Anterior cingulate cortex (tissue), 58 donors: ENCODE data around the gene USH1C.

Experiments used
- DNase-seq, 58 donors: peaks; one replicate each; lab custom pipeline; 2025; lab: John Stamatoyannopoulos, UW

Gene USH1C

DNA sequence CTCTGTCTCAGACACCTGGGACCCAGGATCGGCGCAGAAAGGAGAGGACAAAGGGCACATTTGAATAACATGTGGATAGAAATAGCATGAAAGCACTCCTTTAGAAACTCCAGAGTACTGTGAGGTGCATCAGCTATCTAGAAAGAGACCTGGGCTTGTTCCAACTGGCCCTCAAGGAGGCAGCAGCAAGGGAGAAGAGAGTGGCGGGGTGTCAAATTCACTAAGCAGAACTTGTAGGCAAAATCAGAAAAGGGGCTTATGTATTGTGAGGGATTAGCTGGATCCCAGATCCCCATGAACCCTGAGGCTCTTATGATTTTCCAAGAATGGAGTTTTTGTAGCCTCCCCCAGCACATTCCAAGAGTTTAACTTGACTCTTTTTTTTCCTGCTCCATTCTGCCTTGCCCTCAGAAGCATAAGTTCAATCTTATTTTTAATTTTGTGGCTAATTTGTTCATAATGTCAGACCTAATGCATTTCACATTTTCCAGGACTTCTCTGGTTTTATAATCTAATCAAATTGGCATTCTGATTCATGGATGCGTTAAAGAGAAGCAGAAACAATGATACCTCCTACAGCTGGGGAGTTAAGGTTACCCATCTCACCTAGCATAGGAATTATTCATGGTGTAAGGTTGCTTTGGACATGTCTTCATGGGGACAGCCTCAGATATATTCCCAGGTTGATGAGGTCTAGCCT lies 33.6 kb downstream of the USH1C start:
- no peak for DNase-seq

DNA sequence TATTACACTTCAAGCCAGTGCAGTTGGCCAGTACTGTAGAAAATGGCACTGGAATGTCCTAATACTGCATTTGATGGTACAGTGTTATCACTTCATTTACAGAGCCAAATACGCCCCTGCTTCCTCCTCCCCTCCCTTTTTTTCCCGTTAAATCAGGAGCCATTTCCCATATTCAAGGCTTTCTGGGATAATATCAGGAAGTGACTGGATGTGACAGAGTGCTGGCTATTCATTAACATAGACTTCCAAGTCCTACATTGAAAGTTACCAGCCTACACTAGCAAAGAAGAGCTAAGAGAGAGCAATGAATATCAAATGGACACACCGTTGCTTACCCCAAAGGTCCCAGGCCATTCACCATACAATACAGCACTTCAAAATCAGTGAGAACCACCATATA lies 35.4 kb downstream of the USH1C start:
- DNase-seq = no peak

DNA sequence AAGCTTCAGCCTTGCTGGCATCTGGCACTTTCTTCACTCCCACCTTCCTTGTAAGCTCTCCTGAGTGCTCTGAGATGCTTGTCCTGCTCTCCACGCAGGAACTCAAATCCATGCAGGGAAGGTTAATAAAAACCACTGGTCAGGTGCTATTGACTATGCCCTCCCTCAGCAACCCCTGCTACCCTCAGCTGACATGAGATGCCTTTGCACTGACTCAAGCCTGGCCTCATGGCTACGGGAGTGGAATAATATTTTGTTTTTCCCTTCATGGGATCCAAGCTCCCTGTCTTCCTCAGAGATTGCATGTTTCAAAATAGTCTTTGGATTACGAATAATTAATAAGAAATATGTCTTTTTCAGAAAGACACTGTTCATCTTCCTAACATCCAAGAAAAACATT lies 35.9 kb downstream of the USH1C start:
- DNase-seq = no peak

DNA sequence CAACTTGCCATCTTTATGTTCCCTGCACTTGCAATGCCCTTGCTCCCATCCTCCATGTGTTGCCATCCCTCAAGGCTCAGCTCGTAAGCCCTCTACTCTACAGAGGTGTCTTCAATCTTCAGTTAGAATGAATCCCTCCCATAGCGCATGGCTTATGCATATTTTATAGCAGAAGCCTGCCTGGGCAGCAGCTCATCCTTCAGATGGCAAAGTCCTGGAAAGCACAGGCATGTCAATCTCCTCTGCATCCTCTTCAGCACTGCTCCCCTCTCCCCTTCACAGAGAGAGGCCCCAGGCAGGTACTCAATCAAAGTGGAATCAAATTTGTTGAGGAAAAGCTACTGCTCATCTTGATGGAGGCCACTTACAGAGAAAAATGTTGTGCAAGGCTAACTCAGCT lies 36.4 kb downstream of the USH1C start:
- no peak for DNase-seq

DNA sequence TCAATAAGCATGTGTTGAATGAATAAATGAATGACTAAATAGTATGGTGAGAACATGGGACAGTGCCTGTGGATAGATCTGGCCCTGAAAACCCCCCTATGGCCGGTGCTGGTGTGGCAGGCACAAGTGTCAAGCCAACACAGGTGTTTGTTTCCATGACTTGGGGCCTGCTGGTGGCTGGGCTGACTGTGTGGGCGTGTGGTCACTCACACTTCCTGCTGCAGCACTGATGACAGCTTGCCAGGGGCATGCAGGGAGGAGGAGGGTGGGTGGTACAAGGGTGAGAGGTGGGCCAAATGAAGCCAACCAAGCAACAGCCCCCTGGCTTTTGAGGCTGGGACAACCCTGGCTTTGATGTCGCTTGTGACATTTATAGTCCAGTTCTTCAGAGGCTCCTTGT lies 37.3 kb downstream of the USH1C start:
- no peak for DNase-seq

DNA sequence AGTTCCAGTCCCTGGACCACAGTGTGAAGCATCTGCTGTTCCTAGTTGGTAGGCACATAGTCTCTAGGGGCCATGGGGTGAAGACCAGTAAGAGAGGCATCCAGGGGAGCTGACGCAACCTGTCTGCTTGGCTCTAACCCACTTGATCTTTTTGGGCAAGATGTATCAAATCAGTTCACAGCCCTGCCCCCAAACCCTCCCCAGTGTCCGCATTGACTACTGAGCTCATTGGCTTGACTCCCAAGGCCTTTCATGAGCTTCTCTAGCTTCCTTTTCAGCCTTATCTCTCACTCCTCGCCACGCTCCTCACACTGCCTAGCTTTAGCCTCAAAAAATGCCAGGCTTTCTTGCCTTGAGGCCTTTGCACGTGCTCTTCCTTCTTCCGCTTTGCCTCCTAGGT lies 37.9 kb downstream of the USH1C start:
- DNase-seq = no peak

DNA sequence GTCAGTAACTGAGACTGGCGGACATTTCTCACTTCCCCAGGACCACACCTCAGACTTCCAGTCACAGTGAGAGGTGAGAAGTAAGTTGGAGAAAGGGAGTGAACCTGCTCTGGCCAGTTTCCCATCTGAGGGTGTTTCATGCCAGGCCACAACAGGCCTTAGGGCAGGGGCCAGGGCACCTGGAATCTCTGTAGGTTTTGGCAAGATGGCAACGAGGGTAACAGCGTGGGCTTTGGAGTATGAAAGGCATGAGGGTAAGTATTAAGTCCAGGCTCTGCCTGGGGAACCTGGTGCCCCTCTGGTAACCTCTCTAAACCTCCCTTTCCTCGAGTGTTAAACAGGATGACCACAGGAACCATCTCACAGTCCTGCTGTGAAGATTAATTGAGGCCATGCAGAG lies 39.1 kb downstream of the USH1C start:
- no peak for DNase-seq

DNA sequence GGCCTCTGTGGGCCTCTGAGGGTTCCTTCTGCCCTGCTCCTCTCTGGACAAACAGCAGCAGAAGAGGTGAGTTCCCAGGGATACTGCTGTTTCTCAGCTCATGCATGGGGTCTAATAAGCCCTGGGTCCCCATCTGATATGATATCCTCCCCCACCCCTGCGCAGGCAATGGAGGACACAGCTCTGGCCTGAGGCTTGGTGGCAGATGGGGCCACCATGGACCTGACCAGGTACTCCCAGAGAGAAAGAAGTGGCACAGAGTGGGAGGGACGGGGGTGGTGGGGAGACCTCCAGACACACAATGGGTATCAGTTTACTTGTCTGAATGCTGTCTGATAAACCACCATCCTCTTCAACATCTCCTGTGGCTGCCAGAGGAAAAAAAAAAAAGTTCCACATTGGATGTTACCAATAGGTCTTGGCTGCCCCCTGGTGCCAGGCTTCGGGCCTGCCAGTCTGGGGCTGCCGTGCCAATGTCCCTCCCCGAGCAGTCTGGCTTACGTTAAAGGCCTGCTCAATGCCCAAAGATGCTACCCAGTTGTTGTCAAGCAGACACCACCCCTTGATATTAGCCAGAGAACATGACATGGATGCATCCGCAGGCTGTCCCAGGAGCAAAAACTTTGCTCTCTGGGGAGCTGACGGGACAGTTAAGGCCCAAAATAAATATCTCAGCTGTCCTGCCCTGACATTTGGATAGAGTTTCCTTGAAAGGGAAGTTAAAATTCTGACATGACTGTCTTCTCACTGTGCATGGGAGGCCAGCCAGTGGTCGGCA lies 39.7 kb downstream of the USH1C start:
- DNase-seq = peak in 56 of 58 donors; percentile 4 to 87 (median 64)

DNA sequence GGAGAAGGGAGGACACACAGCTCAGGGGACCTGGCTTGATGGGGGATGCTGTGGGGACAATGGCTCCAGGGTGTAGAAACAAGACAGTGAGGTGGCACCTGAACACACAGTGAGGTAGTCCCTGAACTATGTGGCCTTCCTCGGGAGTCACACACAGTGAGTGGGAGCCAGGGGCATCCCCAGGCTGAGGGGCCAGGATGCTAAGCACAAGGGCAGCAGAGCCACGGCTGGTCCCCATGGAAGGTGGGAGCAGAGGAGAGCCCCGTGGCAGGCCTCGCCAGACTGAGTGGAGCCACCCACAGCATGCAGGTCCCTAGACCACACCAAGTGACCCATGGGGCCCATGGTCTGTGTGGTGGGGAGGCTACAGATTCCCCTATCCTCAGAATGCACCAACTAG lies 41.6 kb downstream of the USH1C start:
- no peak for DNase-seq

DNA sequence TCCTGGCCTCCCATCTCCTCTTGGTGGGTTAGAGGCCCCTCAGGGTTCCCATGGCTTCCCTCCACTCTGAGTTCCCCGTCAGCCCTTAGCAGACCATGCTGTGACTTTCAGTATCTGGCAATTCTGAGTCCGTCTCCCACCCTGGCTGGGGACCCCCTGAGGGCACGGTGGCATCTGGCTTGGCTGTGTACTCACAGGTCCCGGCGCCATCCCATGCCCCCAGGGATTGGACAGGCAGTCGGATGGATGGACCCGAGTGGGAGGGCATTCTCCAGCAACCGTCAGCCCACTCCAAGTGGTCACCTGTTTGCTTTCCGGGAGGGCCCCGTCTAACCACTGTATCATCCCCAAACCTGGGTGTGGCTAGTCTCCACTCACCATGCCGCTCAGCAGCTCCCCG lies 43.5 kb downstream of the USH1C start:
- DNase-seq = no peak

DNA sequence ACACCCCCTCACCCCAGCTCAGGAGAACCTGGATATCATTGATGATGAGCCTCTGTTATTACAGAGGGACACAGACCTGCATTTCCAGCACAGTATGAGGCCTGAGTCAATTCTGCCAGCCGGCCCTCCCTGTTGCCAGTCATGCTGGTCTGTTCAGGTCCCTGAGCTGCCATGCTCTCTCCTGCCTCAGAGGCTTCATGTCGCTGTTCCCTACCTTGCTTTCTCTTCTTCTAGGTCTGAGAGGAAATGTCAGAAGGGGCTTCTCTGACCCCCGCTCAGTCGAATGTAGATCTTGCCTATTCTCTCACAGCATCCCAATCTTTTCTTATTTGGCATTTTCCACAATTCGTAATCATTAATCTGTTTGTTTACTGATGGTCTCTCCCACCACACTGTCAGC lies 45.7 kb downstream of the USH1C start:
- no peak for DNase-seq

DNA sequence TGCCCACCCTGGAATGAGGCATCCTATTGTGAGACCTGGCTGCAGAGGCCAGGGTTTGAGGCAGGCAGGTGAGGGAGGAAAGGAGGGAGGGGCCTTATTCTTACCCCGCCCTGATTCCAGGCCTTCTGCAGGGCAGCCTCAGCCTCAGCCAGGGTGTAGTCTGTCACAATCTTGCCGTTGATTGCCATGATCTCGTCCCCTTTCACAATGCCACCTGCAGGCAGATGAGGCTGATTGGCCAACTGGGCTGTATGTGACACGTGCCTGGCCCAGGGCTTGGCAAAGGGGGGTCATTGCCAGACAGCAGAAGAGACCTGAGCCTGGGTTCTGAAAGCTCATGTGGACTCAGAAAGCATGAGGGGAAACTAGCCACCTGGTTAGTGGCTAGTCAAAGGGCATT lies 46.2 kb downstream of the USH1C start:
- DNase-seq = no peak

DNA sequence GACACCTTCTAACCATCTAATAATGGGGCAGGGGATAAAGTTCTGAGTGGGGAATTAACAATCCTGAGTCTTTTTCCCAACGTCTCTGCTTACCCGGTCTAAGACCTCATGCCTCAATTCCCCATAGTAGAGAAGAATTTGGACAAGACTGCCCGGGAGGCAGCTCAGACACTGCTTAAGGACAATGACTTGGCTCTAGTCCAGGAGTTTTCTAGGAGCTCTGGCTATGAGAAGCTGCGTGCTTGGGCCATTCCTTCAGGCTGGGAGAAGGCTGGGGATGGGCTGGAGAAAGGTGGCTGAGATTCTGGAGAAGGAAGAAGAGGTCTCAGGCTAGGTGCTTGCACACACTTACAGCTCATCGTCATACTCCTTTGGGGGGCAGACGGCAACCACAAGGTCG lies 47.8 kb downstream of the USH1C start:
- DNase-seq = no peak

DNA sequence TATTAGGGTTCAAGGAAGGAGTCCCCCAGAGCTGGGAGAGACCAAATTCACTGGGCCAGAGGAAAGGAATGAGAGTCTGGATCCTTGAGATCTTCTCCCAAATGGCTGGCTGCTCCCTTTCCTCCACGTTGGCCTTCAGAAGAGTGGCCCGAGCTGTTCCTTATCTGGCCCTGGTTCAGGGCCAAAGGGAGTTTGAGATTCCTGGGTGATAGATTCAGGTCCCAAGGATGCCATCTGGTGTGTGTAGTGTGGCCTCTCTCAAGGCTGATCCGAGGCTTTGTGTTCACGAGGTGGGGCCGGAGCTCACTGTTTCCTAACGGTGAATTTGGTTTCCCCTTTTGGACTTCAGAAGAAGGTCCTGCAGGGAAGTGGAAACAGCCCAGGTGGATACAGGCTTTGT lies 50.2 kb downstream of the USH1C start:
- DNase-seq = no peak

DNA sequence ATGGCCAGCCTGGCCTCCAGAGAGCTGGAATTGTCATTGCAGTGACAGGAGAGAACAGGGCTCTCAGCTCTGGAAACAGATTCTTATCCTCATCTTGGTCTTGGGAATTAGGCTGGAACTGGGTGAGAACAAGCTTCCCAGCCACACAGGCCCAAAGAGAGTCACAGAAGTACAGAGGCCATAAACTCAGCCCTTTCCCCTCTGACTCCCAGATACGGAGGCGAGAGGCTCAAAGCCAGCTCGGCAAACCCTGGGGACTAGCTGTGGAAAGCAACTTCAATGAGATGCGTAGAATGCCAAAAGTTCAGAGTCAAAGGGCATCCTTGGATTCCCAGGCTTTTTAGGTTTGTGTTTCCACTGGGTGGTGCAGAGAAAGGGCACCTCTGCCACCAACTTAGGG lies 53.3 kb downstream of the USH1C start:
- DNase-seq = no peak

DNA sequence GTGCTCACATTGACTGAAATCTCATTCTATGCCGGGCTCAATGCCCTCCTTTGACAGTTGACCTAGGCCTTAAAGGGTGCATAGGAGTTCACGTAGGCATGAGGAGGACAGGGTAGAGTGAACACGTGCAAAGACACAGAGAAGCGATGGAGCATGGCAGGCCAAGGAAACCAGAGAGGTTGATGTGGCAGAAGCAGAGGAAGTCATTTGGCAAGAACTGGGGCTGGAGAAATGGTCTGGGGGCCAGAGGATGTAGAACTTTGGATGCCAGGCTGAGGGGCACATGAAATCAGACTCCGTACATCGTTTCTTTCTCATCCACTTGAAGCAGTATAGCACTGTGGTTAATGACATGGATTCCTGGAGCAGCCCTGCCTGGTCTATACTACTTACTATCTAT lies 54.0 kb downstream of the USH1C start:
- DNase-seq = no peak

DNA sequence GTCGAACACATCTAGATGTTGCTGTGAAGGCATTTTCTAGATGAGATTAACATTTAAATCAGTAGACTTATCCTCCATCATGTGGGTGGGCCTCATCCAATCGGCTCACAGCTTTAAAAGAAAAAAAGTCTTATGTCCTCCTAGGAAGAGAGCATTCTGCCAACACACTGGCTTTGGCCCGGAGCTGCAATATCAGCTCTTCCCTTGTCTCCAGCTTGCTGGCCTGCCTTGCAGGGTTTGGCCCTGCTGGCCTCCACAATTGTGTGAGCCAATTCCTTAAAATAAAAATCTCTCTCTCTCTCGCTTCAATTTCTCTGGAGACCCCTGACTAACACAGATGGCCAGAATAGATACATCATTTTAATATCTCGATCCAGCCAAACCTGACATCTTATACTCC lies 54.5 kb downstream of the USH1C start:
- DNase-seq = no peak

DNA sequence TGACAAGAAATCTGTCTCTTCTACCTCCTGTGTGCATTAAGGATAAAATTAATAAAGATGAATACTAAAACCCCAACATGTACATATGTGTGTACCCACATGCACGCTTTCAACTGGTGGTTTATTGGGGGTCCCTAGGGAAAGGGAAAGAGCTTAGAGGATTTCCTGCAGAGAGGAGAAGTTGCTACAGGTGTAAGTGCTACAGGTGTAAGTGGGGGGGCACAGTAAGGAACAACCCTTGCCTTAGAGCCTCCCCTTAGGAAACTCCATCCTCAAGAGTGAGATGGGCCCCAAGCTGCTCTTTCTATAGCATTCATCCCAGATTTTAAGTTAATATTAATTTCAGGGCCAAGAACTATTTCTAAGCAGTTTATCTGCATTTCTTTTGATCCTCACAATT lies 55.7 kb downstream of the USH1C start:
- DNase-seq = no peak

DNA sequence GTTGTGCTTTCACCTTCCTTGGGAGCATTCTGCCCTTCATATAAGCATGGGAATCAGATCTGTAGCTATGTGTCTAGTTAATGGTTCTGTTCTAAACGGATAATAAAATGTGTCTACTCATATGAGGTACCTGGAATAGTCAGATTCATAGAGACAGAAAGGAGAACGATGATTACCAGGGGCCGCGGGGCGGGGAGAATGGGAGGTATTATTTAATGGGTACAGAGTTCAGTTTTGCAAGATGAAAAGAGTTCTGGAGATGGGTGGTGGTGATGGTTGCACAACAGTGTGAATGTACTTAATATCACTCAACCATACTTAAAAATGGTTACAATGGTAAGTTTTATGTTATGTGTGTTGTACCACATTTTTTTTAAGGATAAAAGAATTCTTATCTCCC lies 57.6 kb downstream of the USH1C start:
- no peak for DNase-seq

DNA sequence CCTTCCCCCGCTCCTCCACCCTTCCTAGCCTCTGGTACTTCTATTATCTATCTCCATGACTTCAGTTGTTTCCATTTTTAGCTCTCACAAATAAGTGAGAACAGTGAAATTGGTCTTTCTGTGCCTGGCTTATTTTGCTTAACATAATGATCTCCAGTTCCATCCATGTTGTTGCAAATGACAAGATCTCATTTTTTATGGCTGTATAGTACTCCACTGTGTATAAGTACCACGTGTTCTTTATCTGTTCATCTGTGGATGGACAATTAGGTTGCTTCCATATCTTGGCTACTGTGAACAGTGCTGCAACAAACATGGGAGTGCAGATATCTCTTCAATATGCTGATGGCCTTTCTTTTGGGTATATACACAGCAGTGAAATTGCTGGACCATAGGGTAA lies 60.7 kb downstream of the USH1C start:
- DNase-seq = no peak

DNA sequence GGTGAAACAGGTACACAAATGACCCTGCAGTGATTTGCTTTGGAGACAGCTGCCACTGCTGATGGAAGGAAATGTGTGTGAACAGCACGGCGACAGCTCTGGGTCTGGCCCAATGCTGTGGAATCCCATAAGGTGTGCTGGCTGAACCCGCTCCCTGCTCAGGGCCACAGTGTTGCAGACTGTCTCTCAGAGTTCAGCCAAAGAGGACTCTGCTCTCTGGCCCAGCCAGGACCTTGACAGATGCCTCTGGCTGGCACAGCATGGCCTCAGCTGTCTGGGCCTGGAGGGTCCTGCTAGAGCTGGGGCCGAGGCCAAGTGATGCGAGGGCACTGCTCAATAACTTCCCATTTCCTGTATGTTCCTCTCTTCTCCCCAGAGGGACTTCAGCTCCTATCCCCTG lies 62.3 kb downstream of the USH1C start:
- DNase-seq = no peak
